NCI-H460 (cell line): ENCODE data around the gene PLOD2. TPM values are rescaled to one million over a fixed set of nuclear protein-coding genes. Genes with fewer than 3 reads are reported as not detected.

Experiments
- DNase-seq: peaks from one replicate; pipeline ENCODE4 v3.0.0-alpha.2; 2016; ENCODE audit warnings: low read depth; ENCODE audit errors: extremely low read depth
- polyA plus RNA-seq: library from polyadenylated mRNA; depleted of rRNA; stranded (reverse); fragments of >200 nt; gene quantifications from 2 replicates; pipeline ENCODE4 v1.2.3, GENCODE V29; 2014; cell fraction: nucleus; rRNA removed
- total RNA-seq: library from RNA; depleted of rRNA; stranded (reverse); fragments of >200 nt; shearing (Covaris generic); gene quantifications from 2 replicates; pipeline ENCODE4 v1.2.3, GENCODE V29; 2014; rRNA removed

Gene PLOD2
- total RNA-seq: 36.0 and 39.5 TPM in 2 replicates
- polyA plus RNA-seq: 16.4 and 17.1 TPM in 2 replicates

DNA sequence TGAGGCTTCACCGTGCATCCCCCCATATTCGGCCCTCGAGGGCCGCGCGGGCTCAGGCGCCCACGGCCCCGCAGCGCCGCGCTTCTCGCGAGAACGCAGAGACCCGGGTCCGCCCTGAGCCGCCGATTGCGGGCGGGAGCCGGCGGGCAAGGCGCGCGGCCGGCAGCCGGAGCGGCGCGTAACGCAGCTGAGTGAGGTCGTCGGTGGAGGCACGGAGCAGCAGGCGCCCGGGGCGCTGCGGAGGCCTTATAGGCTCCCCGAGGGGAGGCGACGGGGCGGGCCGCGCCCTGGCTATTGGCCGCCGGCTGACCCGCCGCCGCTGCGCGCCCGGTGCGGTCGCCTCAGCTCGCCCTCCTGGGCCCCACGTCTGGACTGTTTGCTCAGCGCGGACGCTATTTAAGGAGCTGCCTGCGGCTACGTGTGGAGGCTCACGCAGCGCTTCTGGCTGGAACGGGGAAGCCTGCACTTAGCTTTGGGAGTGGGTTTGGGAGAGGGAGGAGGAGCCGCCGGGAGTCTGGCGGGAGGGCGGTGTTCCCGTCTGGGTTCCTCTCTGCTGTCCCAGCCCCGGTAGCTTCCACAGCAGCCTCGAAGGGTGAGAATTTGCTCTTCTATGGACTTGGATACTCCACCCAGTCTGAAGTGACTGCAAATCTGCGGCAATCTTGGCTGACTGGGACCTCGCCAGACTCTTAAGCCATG, at the start of gene PLOD2:
Gene PLOD2, minus strand, starts transcription at position 221 of the 699 bp plus-strand sequence. Its CDS starts 195 bp downstream, at position 26.
- peak; percentile 55 for DNase-seq

GRCh38 chr3:146209371-146209770, 48.4 kb upstream of the PLOD2 start:
- DNase-seq: no peak

DNA sequence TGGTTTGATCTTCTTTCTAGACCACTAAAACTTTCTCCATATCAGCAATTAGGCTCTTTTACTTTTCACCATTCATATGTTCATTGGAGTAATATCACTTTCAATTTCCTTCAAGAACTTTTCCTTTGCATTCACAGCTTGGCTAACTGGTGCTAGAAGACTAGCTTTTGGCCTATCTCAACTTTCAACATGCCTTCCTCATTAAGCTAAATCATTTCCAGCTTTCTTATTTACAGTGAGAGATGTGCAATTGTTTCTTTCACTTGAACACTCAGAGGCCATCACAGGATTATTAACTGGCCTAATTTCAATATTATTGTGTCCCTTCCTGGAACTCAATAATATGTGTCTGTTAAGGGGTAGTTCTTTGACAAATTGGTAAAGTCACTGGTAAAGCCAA, 42.8 kb upstream of the PLOD2 start:
- no peak for DNase-seq

- DNase-seq: no peak
Observed at GRCh38 chr3:146200461-146201220, 39.7 kb upstream of the PLOD2 start.

DNA sequence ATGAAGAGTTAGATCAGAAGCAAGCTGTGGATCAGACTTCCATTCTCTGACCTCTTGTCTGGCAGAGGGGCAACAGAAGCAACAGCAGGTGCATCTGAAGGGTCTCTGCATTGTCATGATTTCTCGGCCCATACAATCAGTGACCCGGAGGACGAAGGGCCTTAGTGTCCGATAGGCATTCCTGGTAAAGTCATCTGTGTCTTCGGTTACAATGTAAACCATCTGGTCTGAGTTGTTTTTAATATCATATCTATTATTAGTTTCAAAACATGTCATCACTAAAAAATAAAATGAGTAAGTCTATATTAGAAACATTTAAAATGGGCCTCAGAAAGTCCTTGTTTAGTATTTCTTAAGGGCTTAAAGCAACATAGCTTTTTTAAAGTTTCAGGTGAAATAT, 38.8 kb upstream of the PLOD2 start:
- no peak for DNase-seq

- DNase-seq: no peak
Observed at GRCh38 chr3:146196789-146197188, 35.8 kb upstream of the PLOD2 start.

DNA sequence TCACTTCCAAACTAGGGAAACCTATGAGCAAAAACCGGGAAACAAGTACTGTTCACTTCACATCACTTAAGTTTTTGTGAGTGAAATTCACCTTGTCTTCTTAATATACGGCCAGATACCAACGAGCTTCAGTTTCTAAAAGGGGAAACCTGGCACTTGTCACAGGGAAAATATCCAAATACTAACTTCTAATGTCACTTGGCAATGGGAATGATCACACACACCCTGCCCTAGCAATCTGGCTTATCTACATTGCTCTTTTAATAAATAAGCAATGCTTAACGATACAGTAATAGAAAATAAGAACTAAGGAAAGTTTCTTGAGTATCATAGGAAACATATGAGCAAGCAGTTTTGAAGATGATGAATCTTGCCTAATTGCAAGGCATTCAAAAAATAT, 34.6 kb upstream of the PLOD2 start:
- no peak for DNase-seq

DNA sequence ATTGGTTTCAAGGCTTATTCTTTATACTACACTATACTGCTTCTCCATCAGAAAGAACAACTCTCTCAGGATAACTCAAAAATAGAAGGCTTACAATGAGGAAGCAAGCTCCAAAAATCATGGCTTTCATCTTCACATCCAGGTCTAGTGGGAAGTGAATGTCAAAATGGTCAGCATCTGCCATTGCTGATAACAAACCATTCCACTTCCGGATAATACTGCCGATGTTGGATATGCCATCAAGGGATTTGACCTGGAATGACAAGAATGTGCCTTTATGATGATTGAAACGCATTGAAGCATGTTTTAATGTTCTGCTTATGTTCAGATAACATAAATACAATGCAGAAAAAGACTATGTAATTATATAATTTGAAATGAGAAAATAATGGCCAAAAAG, 34.0 kb upstream of the PLOD2 start:
- no peak for DNase-seq

- no peak for DNase-seq
Observed at GRCh38 chr3:146191051-146191450, 30.1 kb upstream of the PLOD2 start.

- peak; percentile 60 for DNase-seq
Observed at GRCh38 chr3:146189519-146190173, 28.7 kb upstream of the PLOD2 start.

GRCh38 chr3:146187334-146187950, 26.5 kb upstream of the PLOD2 start:
- peak; percentile 30 for DNase-seq

GRCh38 chr3:146184241-146185015, 23.4 kb upstream of the PLOD2 start:
- DNase-seq: no peak

DNA sequence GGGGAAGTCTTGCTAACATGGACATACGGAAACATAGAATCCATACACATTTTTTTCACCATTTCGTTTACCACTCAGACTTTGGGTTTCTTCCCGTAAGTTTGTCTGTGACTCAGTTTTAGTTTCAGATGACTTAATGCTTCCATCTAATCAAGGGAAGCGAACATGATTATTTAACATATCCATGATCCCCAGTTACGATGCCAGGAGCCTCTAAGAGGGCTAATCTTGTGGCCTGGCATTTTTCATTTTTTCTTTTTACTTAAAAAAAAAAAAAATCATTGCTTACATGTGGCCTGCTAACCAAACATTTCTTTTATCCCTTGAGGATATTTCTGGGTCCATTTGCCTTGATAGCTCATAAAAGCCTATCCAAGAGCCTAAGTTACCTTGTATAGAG, 20.2 kb upstream of the PLOD2 start:
- no peak for DNase-seq

- no peak for DNase-seq
Observed at GRCh38 chr3:146180376-146180775, 19.4 kb upstream of the PLOD2 start.

DNA sequence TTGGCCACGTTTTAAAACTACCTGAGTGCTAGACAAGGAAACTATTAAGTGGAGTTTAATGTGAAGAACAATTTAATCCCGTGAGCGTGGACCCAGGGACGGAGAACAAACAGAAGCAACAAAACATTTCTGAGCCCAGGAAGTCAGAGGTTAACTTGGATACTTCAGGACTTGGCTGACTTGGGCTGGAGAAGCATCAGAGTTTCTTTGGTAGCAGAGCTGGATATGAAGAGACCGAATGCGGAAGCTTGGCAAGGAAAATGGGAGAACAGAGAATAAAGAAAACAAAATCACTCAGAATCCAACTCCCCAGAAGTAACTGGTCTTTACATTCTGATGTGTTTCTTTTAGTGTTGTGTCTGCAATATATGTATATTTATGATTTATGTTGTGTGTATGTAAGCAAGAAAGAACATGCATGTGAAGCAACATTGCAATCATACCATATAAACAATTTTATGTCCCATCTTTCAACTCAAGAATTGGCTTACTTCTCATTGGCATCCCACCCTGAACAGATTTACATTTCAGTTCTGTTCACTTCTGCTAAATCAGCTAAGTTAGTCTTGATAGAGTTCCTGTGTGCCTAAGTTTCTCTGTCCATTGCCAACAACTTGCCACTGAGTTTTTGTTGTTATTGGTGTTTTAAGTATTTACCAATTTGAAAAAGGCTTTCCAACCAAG, 17.2 kb upstream of the PLOD2 start:
- DNase-seq: no peak

- DNase-seq: no peak
Observed at GRCh38 chr3:146177519-146177918, 16.5 kb upstream of the PLOD2 start.

GRCh38 chr3:146177072-146177471, 16.1 kb upstream of the PLOD2 start:
- DNase-seq: no peak

DNA sequence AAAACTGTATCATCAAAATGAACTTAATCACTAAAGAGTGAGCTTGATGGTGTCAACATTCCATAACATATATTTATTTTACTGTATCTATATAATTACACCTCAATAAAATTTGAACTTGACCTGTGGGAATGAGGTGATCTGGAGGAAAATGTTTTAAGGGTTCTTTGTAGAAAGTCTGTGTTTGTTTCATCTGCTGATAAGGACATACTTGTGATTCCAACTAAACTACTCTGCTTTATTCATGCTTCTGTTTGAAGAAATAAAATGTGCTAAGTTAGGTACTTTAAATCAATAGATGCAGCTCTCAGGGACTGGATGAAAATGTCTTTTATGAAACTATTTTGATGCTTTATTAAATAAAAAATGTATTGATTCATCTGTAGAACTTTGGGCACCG, 11.6 kb upstream of the PLOD2 start:
- DNase-seq: no peak

- no peak for DNase-seq
Observed at GRCh38 chr3:146170591-146170990, 9.6 kb upstream of the PLOD2 start.

- no peak for DNase-seq
Observed at GRCh38 chr3:146169891-146170290, 8.9 kb upstream of the PLOD2 start.
